GM19025 (cell line): ENCODE data around the gene ZNF613.

ENCODE experiments used
- ATAC-seq: cut with Tn5 transposase; IDR thresholded peaks from one replicate; pipeline ENCODE4 v1.9.1; 2021; ENCODE audit warnings: mild to moderate bottlenecking, low read depth, moderate library complexity; ENCODE audit not compliant: unreplicated experiment

The ZNF613 gene

DNA sequence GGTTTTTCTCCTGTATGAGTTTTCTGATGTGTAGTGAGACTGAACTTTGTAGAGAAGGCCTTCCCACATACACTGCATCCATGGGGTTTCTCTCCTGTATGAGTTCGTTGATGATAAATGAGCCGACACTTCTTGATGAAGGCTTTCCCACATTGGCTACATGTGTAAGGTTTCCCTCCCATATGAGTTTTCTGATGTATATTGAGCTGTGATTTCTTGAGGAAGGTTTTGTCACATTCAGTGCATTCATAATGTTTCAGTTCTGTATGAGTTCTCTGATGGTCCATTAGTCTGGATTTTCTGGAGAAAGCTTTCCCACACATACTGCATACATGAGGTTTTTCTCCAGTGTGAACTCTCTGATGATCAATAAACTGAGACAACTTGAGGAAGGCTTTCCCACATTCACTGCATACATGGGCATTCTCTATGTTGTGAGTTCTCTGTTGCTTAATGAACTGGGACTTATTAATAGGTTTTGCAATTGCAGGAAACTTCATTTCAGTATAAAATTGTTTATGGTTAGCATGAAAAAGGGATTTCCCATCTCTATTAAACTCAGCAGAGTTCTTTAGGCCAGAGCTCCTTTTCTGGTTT lies 66.9 kb downstream of the ZNF613 start:
- ATAC-seq: no peak
